ENCODE results near the gene MATN1. TPM values are rescaled to one million over a fixed set of nuclear protein-coding genes. Genes with fewer than 3 reads are reported as not detected.

Gene MATN1
- polyA plus RNA-seq, 2 donors, result 0.01 to 0.02 TPM

- Histone ChIP-seq H3K4me1 (ENCODE audit: control insufficient read depth in 2 of 2, insufficient read depth in 2 of 2, low read length in 1 of 2) (no peaks in the 10 kb centered on the region), H3K4me3 (ENCODE audit: low read depth in 1 of 2, low read length in 2 of 2) (no peak overlapping the region), H3K36me3 (ENCODE audit: control insufficient read depth in 2 of 2, insufficient read depth in 2 of 2, low read length in 1 of 2) (no peaks in the 10 kb centered on the region), H3K9me3 (ENCODE audit: control insufficient read depth in 2 of 2, insufficient read depth in 1 of 2, low read depth in 1 of 2, low read length in 1 of 2) (no peaks in the 10 kb centered on the region), H3K27ac (ENCODE audit: low read depth in 2 of 2, low read length in 1 of 2) (no peak overlapping the region), H3K27me3 (ENCODE audit: control insufficient read depth in 1 of 2, insufficient read depth in 2 of 2, low read length in 2 of 2) (no peaks in the 10 kb centered on the region)
- WGBS, 2 donors, result 91 to 92% methylated on average over 5 of the region's 5 CpGs
Measured at GRCh38 chr1:30764396-30764795, 41.0 kb upstream of the MATN1 start.

- H3K27ac ChIP-seq (ENCODE audit: low read depth in 2 of 2, low read length in 1 of 2), result no peak overlapping the region
- H3K36me3 ChIP-seq (ENCODE audit: control insufficient read depth in 2 of 2, insufficient read depth in 2 of 2, low read length in 1 of 2), result no peaks in the 10 kb centered on the region
- no peaks in the 10 kb centered on the region for H3K9me3 ChIP-seq (ENCODE audit: control insufficient read depth in 2 of 2, insufficient read depth in 1 of 2, low read depth in 1 of 2, low read length in 1 of 2)
- H3K4me1 ChIP-seq (ENCODE audit: control insufficient read depth in 2 of 2, insufficient read depth in 2 of 2, low read length in 1 of 2), result no peaks in the 10 kb centered on the region
- 72 to 84% methylated on average over 10 of the region's 10 CpGs for WGBS, 2 donors
- H3K27me3 ChIP-seq (ENCODE audit: control insufficient read depth in 1 of 2, insufficient read depth in 2 of 2, low read length in 2 of 2), result no peaks in the 10 kb centered on the region
- no peak overlapping the region for H3K4me3 ChIP-seq (ENCODE audit: low read depth in 1 of 2, low read length in 2 of 2)
Measured at GRCh38 chr1:30763651-30764248, 40.4 kb upstream of the MATN1 start.

- 82 to 89% methylated on average over 7 of the region's 7 CpGs for WGBS, 2 donors
- Histone ChIP-seq H3K27ac (ENCODE audit: low read depth in 2 of 2, low read length in 1 of 2) (no peak overlapping the region), H3K4me3 (ENCODE audit: low read depth in 1 of 2, low read length in 2 of 2) (no peak overlapping the region), H3K27me3 (ENCODE audit: control insufficient read depth in 1 of 2, insufficient read depth in 2 of 2, low read length in 2 of 2) (no peaks in the 10 kb centered on the region), H3K4me1 (ENCODE audit: control insufficient read depth in 2 of 2, insufficient read depth in 2 of 2, low read length in 1 of 2) (no peaks in the 10 kb centered on the region), H3K9me3 (ENCODE audit: control insufficient read depth in 2 of 2, insufficient read depth in 1 of 2, low read depth in 1 of 2, low read length in 1 of 2) (no peaks in the 10 kb centered on the region), H3K36me3 (ENCODE audit: control insufficient read depth in 2 of 2, insufficient read depth in 2 of 2, low read length in 1 of 2) (no peaks in the 10 kb centered on the region)
Measured at GRCh38 chr1:30762930-30763650, 39.7 kb upstream of the MATN1 start.

GRCh38 chr1:30762152-30762929 lies 39.0 kb upstream of the MATN1 start:
- Histone ChIP-seq H3K27ac (ENCODE audit: low read depth in 2 of 2, low read length in 1 of 2) (no peak overlapping the region), H3K36me3 (ENCODE audit: control insufficient read depth in 2 of 2, insufficient read depth in 2 of 2, low read length in 1 of 2) (no peaks in the 10 kb centered on the region), H3K4me3 (ENCODE audit: low read depth in 1 of 2, low read length in 2 of 2) (no peak overlapping the region), H3K27me3 (ENCODE audit: control insufficient read depth in 1 of 2, insufficient read depth in 2 of 2, low read length in 2 of 2) (no peaks in the 10 kb centered on the region), H3K9me3 (ENCODE audit: control insufficient read depth in 2 of 2, insufficient read depth in 1 of 2, low read depth in 1 of 2, low read length in 1 of 2) (no peaks in the 10 kb centered on the region), H3K4me1 (ENCODE audit: control insufficient read depth in 2 of 2, insufficient read depth in 2 of 2, low read length in 1 of 2) (no peaks in the 10 kb centered on the region)
- 79 to 83% methylated on average over 6 of the region's 6 CpGs for WGBS, 2 donors

GRCh38 chr1:30761381-30762151 lies 38.2 kb upstream of the MATN1 start:
- Histone ChIP-seq H3K27ac (ENCODE audit: low read depth in 2 of 2, low read length in 1 of 2) (peak overlapping the region in 1 of 2 donors; percentile 65), H3K4me1 (ENCODE audit: control insufficient read depth in 2 of 2, insufficient read depth in 2 of 2, low read length in 1 of 2) (no peaks in the 10 kb centered on the region)
- WGBS, 2 donors, result 65 to 69% methylated on average over 11 of the region's 11 CpGs

GRCh38 chr1:30760596-30761324 lies 37.4 kb upstream of the MATN1 start:
- H3K4me1 ChIP-seq (ENCODE audit: control insufficient read depth in 2 of 2, insufficient read depth in 2 of 2, low read length in 1 of 2), result no peaks in the 10 kb centered on the region
- H3K27ac ChIP-seq (ENCODE audit: low read depth in 2 of 2, low read length in 1 of 2), result no peak overlapping the region
- H3K9me3 ChIP-seq (ENCODE audit: control insufficient read depth in 2 of 2, insufficient read depth in 1 of 2, low read depth in 1 of 2, low read length in 1 of 2), result no peaks in the 10 kb centered on the region
- WGBS, 2 donors, result 73 to 80% methylated on average over 18 of the region's 18 CpGs
- no peak overlapping the region for H3K4me3 ChIP-seq (ENCODE audit: low read depth in 1 of 2, low read length in 2 of 2)
- no peaks in the 10 kb centered on the region for H3K27me3 ChIP-seq (ENCODE audit: control insufficient read depth in 1 of 2, insufficient read depth in 2 of 2, low read length in 2 of 2)
- H3K36me3 ChIP-seq (ENCODE audit: control insufficient read depth in 2 of 2, insufficient read depth in 2 of 2, low read length in 1 of 2), result no peaks in the 10 kb centered on the region

More at GRCh38 chr1:30761381-30762151, 38.2 kb upstream of the MATN1 start:
- no peaks in the 10 kb centered on the region for H3K36me3 ChIP-seq (ENCODE audit: control insufficient read depth in 2 of 2, insufficient read depth in 2 of 2, low read length in 1 of 2)
- H3K9me3 ChIP-seq (ENCODE audit: control insufficient read depth in 2 of 2, insufficient read depth in 1 of 2, low read depth in 1 of 2, low read length in 1 of 2), result no peaks in the 10 kb centered on the region
- H3K4me3 ChIP-seq (ENCODE audit: low read depth in 1 of 2, low read length in 2 of 2), result no peak overlapping the region
- no peaks in the 10 kb centered on the region for H3K27me3 ChIP-seq (ENCODE audit: control insufficient read depth in 1 of 2, insufficient read depth in 2 of 2, low read length in 2 of 2)

- H3K27ac ChIP-seq (ENCODE audit: low read depth in 2 of 2, low read length in 1 of 2), result no peak overlapping the region
- 69 to 81% methylated on average over 13 of the region's 13 CpGs for WGBS, 2 donors
- H3K4me1 ChIP-seq (ENCODE audit: control insufficient read depth in 2 of 2, insufficient read depth in 2 of 2, low read length in 1 of 2), result no peaks in the 10 kb centered on the region
- no peaks in the 10 kb centered on the region for H3K27me3 ChIP-seq (ENCODE audit: control insufficient read depth in 1 of 2, insufficient read depth in 2 of 2, low read length in 2 of 2)
- no peak overlapping the region for H3K4me3 ChIP-seq (ENCODE audit: low read depth in 1 of 2, low read length in 2 of 2)
- no peaks in the 10 kb centered on the region for H3K9me3 ChIP-seq (ENCODE audit: control insufficient read depth in 2 of 2, insufficient read depth in 1 of 2, low read depth in 1 of 2, low read length in 1 of 2)
- H3K36me3 ChIP-seq (ENCODE audit: control insufficient read depth in 2 of 2, insufficient read depth in 2 of 2, low read length in 1 of 2), result no peaks in the 10 kb centered on the region
Measured at GRCh38 chr1:30759718-30760281, 36.4 kb upstream of the MATN1 start.

- Histone ChIP-seq H3K36me3 (ENCODE audit: control insufficient read depth in 2 of 2, insufficient read depth in 2 of 2, low read length in 1 of 2) (no peaks in the 10 kb centered on the region), H3K27ac (ENCODE audit: low read depth in 2 of 2, low read length in 1 of 2) (no peak overlapping the region), H3K4me3 (ENCODE audit: low read depth in 1 of 2, low read length in 2 of 2) (no peak overlapping the region), H3K4me1 (ENCODE audit: control insufficient read depth in 2 of 2, insufficient read depth in 2 of 2, low read length in 1 of 2) (no peaks in the 10 kb centered on the region), H3K9me3 (ENCODE audit: control insufficient read depth in 2 of 2, insufficient read depth in 1 of 2, low read depth in 1 of 2, low read length in 1 of 2) (no peaks in the 10 kb centered on the region), H3K27me3 (ENCODE audit: control insufficient read depth in 1 of 2, insufficient read depth in 2 of 2, low read length in 2 of 2) (no peaks in the 10 kb centered on the region)
Measured at GRCh38 chr1:30758785-30759380, 35.5 kb upstream of the MATN1 start.
